ENCODE data around the gene SEMG1. TPM values are rescaled to one million over a fixed set of nuclear protein-coding genes. Genes with fewer than 3 reads are reported as not detected.

Gene SEMG1
- not detected in 2 replicates for total RNA-seq

GRCh38 chr20:45206725-45207124 lies at the start of gene SEMG1:
Gene SEMG1 (plus strand): TSS chr20:45207033. CDS start chr20:45207054, 21 bp downstream.

GRCh38 chr20:45174434-45175364 lies 32.1 kb upstream of the SEMG1 start, which contains the start of gene PI3:
Gene PI3 (plus strand): TSS chr20:45174902. CDS start chr20:45174923, 21 bp downstream.

DNA sequence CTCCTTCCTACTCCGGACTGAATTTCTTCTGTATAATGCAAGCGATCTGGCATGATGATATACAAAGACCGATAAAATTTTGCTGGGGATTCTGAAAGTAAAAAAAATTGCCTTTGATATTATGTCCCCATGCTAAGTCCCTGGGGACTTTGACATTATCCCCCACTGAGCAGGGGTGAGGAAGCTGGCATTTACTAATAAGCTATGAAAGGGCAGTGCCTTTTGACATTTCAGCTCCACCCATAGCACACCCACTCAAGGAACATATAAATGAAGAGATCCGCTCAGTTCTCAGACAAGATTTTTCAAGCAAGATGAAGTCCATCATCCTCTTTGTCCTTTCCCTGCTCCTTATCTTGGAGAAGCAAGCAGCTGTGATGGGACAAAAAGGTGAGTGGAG lies 14.2 kb downstream of the SEMG1 start, which contains the start of gene SEMG2:
Gene SEMG2 (plus strand): TSS at position 298 of the 400 bp plus-strand sequence. CDS start 17 bp downstream, at position 315.

DNA sequence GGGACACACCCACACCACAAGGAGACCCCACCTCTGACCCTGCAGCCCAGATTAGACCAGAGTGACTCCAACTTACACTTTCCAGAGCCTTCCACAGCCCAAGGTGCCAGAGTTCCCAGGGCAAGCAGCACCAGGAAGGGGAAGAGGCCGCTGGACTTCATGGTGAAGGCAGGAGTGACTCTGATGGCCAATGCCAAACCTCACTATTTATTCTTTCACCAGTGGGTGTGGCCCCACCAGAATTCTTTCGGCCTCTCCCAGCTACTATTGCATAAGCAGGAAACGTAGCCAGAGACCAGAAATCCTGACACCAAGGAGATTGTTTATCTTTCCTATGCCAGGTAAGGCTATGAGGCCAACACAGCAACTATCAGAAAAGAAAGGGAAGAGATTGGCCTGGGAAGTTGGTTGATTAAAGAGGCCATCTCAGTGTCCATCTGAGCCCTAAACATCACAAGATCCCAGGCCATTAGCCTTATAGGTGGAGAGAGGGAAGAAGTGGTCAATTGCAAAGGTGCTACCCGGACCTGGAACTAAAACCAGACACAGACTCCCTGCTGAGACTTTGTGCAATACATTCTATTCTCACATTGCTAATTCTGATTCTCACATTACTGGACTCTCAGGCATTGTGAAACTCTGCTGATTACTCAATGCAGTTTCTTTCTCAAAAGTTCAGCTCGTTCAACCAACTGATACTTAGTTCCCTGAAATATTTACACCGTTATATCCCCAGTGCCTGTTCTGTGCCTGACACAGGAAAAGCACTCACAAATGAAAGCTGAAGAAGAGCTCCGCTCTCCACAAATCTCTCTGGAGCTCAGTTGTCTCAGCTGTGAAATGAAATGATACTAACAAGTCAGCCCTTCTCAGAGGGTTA lies 47.8 kb downstream of the SEMG1 start, which contains the start of gene SLPI:
Gene SLPI (minus strand): TSS at position 182 of the 880 bp plus-strand sequence. CDS start 21 bp downstream, at position 161.

Other genes with a start within 250 kb of the SEMG1 start
- gene TOMM34, start 246.6 kb upstream of the SEMG1 start, total RNA-seq = 35.8 and 48.3 TPM in 2 replicates
- 37.5 and 48.5 TPM in 2 replicates for gene STK4, start 240.5 kb upstream of the SEMG1 start, total RNA-seq
- 0.13 and 0.29 TPM in 2 replicates for gene KCNS1, start 105.9 kb upstream of the SEMG1 start, total RNA-seq
- gene WFDC5, start 91.9 kb upstream of the SEMG1 start, total RNA-seq = not detected in 2 replicates
- not detected in 2 replicates for gene WFDC12, start 82.6 kb upstream of the SEMG1 start, total RNA-seq
- not detected in 2 replicates for gene PI3, start 32.1 kb upstream of the SEMG1 start, total RNA-seq
- not detected in 2 replicates for gene SEMG2, start 14.3 kb downstream of the SEMG1 start, total RNA-seq
- gene SLPI, start 47.5 kb downstream of the SEMG1 start, total RNA-seq = not detected in 2 replicates
- not detected in 2 replicates for gene RBPJL, start 99.8 kb downstream of the SEMG1 start, total RNA-seq
- gene MATN4, start 101.3 kb downstream of the SEMG1 start, total RNA-seq = not detected in 2 replicates
- gene SDC4, start 141.4 kb downstream of the SEMG1 start, total RNA-seq = 22.7 and 23.0 TPM in 2 replicates
- gene SYS1, start 156.1 kb downstream of the SEMG1 start, total RNA-seq = 19.3 and 22.3 TPM in 2 replicates
- gene TP53TG5, start 171.3 kb downstream of the SEMG1 start, total RNA-seq = not detected in 2 replicates
- 14.1 and 22.8 TPM in 2 replicates for gene DBNDD2, start 201.3 kb downstream of the SEMG1 start, total RNA-seq
- 39.2 and 41.9 TPM in 2 replicates for gene PIGT, start 209.1 kb downstream of the SEMG1 start, total RNA-seq

All from thoracic aorta endothelial cell (primary cell).